Measurements from ENCODE around the gene C2CD5.
A peak's percentile ranks its signal among the peaks of the same experiment; 100 is the strongest.
"Not testable (repeated sequence)": the region's sequence is repeated elsewhere in the genome, so short reads cannot be mapped to it uniquely, and the experiment has no call there.

The C2CD5 gene, protein sequence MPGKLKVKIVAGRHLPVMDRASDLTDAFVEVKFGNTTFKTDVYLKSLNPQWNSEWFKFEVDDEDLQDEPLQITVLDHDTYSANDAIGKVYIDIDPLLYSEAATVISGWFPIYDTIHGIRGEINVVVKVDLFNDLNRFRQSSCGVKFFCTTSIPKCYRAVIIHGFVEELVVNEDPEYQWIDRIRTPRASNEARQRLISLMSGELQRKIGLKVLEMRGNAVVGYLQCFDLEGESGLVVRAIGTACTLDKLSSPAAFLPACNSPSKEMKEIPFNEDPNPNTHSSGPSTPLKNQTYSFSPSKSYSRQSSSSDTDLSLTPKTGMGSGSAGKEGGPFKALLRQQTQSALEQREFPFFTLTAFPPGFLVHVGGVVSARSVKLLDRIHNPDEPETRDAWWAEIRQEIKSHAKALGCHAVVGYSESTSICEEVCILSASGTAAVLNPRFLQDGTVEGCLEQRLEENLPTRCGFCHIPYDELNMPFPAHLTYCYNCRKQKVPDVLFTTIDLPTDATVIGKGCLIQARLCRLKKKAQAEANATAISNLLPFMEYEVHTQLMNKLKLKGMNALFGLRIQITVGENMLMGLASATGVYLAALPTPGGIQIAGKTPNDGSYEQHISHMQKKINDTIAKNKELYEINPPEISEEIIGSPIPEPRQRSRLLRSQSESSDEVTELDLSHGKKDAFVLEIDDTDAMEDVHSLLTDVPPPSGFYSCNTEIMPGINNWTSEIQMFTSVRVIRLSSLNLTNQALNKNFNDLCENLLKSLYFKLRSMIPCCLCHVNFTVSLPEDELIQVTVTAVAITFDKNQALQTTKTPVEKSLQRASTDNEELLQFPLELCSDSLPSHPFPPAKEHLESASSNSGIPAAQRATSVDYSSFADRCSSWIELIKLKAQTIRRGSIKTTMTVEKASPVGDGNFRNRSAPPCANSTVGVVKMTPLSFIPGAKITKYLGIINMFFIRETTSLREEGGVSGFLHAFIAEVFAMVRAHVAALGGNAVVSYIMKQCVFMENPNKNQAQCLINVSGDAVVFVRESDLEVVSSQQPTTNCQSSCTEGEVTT

GRCh38 chr12:22544038-22544979 is at the start of gene C2CD5:
Gene C2CD5, minus strand, starts transcription at chr12:22544542. Its CDS starts 392 bp downstream, at chr12:22544150.
- peak; percentile 97 for DNase-seq

DNA sequence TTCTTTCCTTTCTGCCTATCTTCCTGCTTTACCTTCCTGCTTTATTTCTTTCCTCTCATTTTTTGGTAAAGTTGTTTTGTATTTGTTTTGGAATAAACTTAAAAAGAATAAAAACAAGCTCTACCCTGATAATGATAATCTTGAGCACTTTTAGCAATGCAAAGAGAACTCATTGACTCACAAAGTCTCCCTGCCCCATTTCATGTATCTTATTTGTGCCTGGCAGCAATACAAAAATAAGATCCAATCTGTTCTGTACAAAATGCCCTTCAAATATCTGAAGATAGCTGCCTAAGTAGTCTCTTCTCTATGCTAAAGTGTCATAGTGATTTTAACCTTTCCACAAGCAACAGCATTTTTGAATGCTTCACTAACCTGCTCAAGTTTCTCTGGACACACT is 49.5 kb upstream of the C2CD5 start:
- no peak for DNase-seq

GRCh38 chr12:22588817-22589216 is 44.5 kb upstream of the C2CD5 start:
- no peak for DNase-seq

GRCh38 chr12:22578328-22578727 is 34.0 kb upstream of the C2CD5 start:
- no peak for DNase-seq

DNA sequence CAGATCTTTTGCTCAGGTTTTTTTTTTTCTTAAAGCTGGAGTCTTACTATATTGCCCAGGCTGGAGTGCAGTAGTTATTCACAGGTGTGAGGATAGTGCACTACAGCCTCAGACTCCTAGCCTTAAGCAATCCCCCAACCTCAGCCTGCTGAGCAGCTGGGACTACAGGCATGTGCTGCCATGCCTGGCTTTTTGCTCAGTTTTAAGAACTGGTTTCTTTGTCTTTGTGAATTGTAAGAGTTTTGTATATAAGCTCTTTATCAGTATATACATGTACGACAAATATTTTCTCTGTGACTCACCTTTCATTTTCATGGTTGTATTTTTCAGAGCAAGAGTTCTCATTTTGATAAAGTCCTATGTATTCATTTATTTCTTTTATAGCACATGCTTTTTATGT is 33.3 kb upstream of the C2CD5 start:
- no peak for DNase-seq

GRCh38 chr12:22576473-22576872 is 32.1 kb upstream of the C2CD5 start:
- DNase-seq = no peak

- no peak for DNase-seq
Observed at GRCh38 chr12:22576065-22576464, 31.7 kb upstream of the C2CD5 start.

- DNase-seq = no peak
Observed at GRCh38 chr12:22574921-22575320, 30.6 kb upstream of the C2CD5 start.

DNA sequence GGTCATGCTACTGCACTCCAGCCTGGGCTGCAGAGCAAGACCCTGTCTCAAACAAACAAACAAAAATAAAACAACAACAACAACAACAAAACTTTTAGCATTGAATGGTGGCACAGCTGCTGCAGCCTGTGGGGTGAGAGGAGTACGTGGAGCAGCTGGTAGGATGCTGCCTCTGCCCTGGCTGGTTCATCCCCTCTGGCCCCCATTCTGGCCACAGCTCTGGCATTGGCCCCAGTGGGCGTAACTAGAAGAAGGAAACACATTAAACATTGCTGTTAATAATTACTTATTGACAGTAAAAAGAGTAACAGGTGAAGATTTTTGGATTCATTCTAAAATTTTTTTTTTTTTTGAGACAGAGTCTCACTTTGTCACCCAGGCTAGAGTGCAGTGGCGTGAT is 28.8 kb upstream of the C2CD5 start:
- DNase-seq = no peak

- no peak for DNase-seq
Observed at GRCh38 chr12:22569253-22569652, 24.9 kb upstream of the C2CD5 start.

- no peak for DNase-seq
Observed at GRCh38 chr12:22562036-22563028, 18.0 kb upstream of the C2CD5 start.

DNA sequence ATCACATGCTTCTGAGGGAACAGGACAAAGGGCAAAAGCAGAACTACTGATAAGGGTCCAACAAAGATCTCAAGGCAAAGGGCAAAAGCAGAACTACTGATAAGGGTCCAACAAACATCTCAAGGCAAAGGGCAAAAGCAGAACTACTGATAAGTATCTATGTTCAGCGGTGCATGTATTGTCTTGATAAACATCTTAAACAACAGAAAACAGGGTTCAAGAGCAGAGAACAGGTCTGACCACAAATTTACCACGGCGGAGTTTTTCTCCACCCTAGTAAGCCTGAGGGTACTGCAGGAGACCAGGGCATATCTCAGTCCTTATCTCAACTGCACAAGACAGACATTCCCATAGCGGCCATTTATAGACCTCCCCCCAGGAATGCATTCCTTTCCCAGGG is 10.4 kb upstream of the C2CD5 start:
- not testable (repeated sequence) for DNase-seq

GRCh38 chr12:22551624-22552023 is 7.3 kb upstream of the C2CD5 start:
- DNase-seq = no peak

DNA sequence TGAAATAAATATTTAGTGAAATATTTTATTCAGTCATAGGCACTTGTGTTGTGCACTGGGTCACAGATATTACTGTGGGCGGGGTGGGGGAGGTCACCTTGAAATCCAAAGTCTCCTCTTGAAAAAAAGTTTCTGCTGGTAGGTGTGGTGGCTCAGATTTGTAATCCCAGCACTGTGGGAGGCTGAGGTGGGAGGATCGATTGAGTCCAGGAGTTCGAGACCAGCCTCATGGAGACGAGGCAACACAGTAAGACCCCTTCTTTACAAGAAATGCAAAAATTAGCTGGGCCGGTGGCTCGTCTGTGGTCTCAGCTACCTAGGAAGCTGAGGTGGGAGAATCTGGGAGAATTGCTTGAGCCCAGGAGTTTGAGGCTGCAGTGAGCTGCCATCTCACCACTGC is 913 bp upstream of the C2CD5 start:
- DNase-seq = no peak

DNA sequence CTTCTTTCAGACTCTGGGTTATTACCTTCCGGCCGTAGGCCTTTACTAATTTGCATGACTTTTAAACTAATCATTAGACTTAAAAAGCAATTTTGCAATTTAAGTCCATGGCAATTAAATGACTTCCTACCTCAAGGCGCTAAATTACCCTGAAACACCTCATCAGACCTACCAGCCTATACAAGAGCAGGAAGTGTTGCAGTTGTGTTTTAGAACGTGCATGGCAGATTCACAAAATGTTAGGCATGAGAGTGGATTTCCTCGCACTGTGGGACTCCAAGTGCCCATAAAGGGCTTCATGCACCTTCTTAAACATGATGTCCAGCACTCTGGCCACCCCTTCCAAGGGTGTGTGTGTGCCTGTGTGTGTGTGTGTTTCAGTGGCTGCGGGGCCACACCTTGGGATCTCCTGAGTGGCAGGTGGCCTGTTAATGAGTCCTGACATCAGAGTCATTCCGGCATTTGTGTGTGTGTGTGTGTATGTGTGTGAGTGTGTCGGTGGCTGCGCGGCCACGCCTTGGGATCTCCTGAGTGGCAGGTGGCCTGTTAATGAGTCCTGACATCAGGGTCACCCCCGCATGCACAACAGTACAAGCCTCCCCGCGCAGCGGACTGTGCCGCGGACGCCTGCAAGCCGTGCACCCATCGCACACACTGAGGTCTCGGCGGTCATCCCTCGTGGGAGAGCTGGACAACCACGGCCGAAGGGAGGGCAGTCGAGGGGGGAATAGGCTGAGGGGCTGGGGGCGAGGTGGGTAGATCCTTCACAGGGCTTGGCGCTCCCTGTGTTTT is 900 bp downstream of the C2CD5 start:
- DNase-seq = peak; percentile 57

DNA sequence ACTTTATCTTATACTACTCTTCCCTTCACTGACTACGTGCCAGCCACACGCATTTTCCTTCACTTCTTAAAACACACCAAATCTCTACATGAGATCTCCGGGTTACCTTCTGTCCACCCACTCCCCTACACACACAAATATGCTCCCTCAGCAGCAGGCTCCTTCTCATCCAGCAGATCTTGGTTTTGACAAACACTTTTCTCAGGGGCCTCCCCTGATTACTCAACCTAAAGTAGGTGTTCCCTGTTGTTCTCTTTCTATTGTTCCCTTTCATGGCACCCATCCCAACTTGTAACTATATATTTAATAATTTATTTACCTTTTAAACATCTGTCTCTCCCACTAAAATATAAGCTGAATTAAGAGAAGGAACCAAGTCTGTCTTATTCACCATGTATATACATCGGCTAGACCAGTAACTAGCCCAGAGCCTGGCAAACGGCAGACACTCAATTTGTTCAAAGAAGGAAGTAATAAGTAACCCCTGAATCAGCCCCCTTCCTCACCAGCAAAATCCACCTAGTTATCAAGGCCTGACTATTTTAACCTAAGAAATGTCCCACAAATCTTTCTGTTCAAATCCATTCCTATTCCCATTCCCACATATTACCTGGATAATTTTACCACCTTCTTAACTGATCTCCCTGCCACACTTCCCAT is 2.7 kb downstream of the C2CD5 start:
- no peak for DNase-seq

DNA sequence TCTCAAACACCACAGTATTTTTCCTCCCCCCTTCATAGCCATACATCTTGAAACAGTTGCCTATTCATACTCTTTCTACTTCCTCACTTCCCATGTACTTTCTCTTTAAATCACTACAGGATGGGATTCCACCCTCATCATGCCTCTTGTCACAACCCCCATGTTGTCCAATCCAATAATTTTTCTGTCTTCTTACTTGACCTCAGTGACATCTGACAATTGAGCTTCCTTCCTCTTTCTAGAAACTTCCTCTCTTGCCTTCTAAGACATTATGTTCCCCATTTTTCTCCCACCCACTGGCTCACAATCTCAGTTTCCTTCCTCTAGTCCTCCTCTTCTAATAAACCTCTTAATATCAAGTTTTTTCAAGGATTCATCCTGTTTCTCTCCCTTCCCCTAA is 5.3 kb downstream of the C2CD5 start:
- DNase-seq = no peak

- no peak for DNase-seq
Observed at GRCh38 chr12:22538311-22538710, 6.0 kb downstream of the C2CD5 start.

- DNase-seq = no peak
Observed at GRCh38 chr12:22536971-22537544, 7.3 kb downstream of the C2CD5 start.

All from NCI-H1092 treated with DMSO at 0.1 percent for 48 hours (cell line).